PC-9 (cell line): Measurements from ENCODE around the gene REPS1. TPM values are rescaled to one million over a fixed set of nuclear protein-coding genes. Genes with fewer than 3 reads are reported as not detected.

ENCODE experiments used
- BruUV-seq: library from RNA; stranded (reverse); fragments of 400-500 nt; replicated peaks from 2 replicates; lab custom pipeline; 2021; lab: Mats Ljungman, UMichigan
- CTCF ChIA-PET: fragments of 300-600 bp; sonication (Branson Sonifier 250); formaldehyde crosslinking; loops from one replicate; lab custom pipeline; 2022; ENCODE audit warnings: antibody characterized with exemption; lab: Charles Lee
- POLR2A ChIA-PET: fragments of 300-600 bp; sonication (Branson Sonifier 250); formaldehyde crosslinking; loops from one replicate; lab custom pipeline; 2022; ENCODE audit warnings: antibody characterized with exemption; ENCODE audit not compliant: unreplicated experiment; lab: Charles Lee
- DNase-seq, 2 experiments: peaks; one replicate each; pipeline versions ENCODE4 v3.0.0 to v3.0.0-alpha.2; 2015 to 2022; ENCODE audit warnings: mixed read lengths in 1 of 2
- H2AFZ ChIP-seq: fragments of 200-600 bp; sonication (generic); 2 replicates; pipeline ENCODE4 v1.8.1; 2017; ENCODE audit warnings: antibody characterized with exemption
- H3F3A ChIP-seq: fragments of 200-600 bp; sonication (generic); 2 replicates; pipeline ENCODE4 v1.8.1; 2017; ENCODE audit warnings: antibody characterized with exemption, mild to moderate bottlenecking, low read depth; ENCODE audit not compliant: insufficient read depth
- H3K27ac ChIP-seq: fragments of 200-600 bp; sonication (generic); 2 replicates; pipeline ENCODE4 v1.6.1; 2016; ENCODE audit warnings: mixed run types
- H3K27me3 ChIP-seq: fragments of 200-600 bp; sonication (generic); 2 replicates; pipeline ENCODE4 v1.6.1; 2016; ENCODE audit warnings: low read depth, mixed run types; ENCODE audit not compliant: insufficient read depth
- H3K36me3 ChIP-seq: fragments of 200-600 bp; sonication (generic); 2 replicates; pipeline ENCODE4 v1.6.1; 2016; ENCODE audit warnings: low read depth, mixed run types
- H3K4me1 ChIP-seq: fragments of 200-600 bp; sonication (generic); replicated peaks from 2 replicates; pipeline ENCODE4 v1.6.1; 2016; ENCODE audit warnings: mixed run types; ENCODE audit not compliant: insufficient read depth
- H3K4me2 ChIP-seq: fragments of 200-600 bp; sonication (generic); 2 replicates; pipeline ENCODE4 v1.6.1; 2017; ENCODE audit warnings: mixed run types
- H3K4me3 ChIP-seq: fragments of 200-600 bp; sonication (generic); 2 replicates; pipeline ENCODE4 v1.6.1; 2016; ENCODE audit warnings: mixed run types
- H3K79me2 ChIP-seq: fragments of 200-600 bp; sonication (generic); 2 replicates; pipeline ENCODE4 v1.6.1; 2017; ENCODE audit warnings: low read depth, mixed run types
- H3K9me2 ChIP-seq: fragments of 200-600 bp; sonication (generic); 2 replicates; pipeline ENCODE4 v1.8.1; 2017; ENCODE audit warnings: mild to moderate bottlenecking; ENCODE audit not compliant: insufficient read depth
- H3K9me3 ChIP-seq: fragments of 200-600 bp; sonication (generic); 2 replicates; pipeline ENCODE4 v1.8.1; 2016; ENCODE audit warnings: low read depth; ENCODE audit not compliant: insufficient read depth
- H4K20me1 ChIP-seq: fragments of 200-600 bp; sonication (generic); 2 replicates; pipeline ENCODE4 v1.8.1; 2017; ENCODE audit not compliant: insufficient read depth
- CTCF ChIP-seq: fragments of 200-600 bp; sonication (generic); conservative IDR thresholded peaks from 2 replicates; pipeline ENCODE4 v1.6.1; 2017; ENCODE audit warnings: mixed run types, antibody characterized with exemption, mild to moderate bottlenecking, moderate library complexity
- EZH2 ChIP-seq: fragments of 200-600 bp; sonication (generic); IDR thresholded peaks from 2 replicates; pipeline ENCODE4 v1.8.0; 2017; ENCODE audit warnings: antibody characterized with exemption, low read depth
- intact Hi-C: fragments of 100-400 bp; cut with micrococcal nuclease; formaldehyde crosslinking; loops from one replicate; pipeline ENCODE4 v1.10.0; 2022; ENCODE audit not compliant: unreplicated experiment
- total RNA-seq: library from RNA; stranded (reverse); gene quantifications from 2 replicates; pipeline ENCODE4 v1.2.3, GENCODE V29; 2021

REPS1 gene
- total RNA-seq, 1 experiment from 2014 or later = 39.6 TPM

- H3K9me2 ChIP-seq = no peaks in the 10 kb centered on the region
- no peaks in the 10 kb centered on the region for H3K9me3 ChIP-seq
- no TSS peak for BruUV-seq
- H3K36me3 ChIP-seq = no peaks in the 10 kb centered on the region
- H3F3A ChIP-seq = no peaks in the 10 kb centered on the region
- H3K4me2 ChIP-seq = no peak overlapping the region
- no peak overlapping the region for H3K4me3 ChIP-seq
- no peaks in the 10 kb centered on the region for H3K27me3 ChIP-seq
- DNase-seq = no peak
- TF ChIP-seq CTCF (no peak), EZH2 (no peak)
- no peak overlapping the region for H3K27ac ChIP-seq
- intact Hi-C loops = no loop called here
- H3K79me2 ChIP-seq = peaks cover 14% of the 10 kb centered on the region
- peaks cover 2% of the 10 kb centered on the region; the same call in 1 of the 2 replicates for H4K20me1 ChIP-seq
- ChIA-PET CTCF (no interaction called here), POLR2A (interaction anchor here (0.6 kb wide), 1 partner anchor 1324 kb away, joined by 7 read pairs; no protein-coding TSS in a partner anchor)
- no peak overlapping the region for H2AFZ ChIP-seq
- H3K4me1 ChIP-seq = peaks cover 31% of the 10 kb centered on the region
Observed at GRCh38 chr6:138991206-138991605, 3.2 kb upstream of the REPS1 start.

GRCh38 chr6:138989098-138989983 is 1.3 kb upstream of the REPS1 start:
- intact Hi-C loops = loop anchor here (2.0 kb wide), 1 partner anchor 39 kb away; the partner anchor contains the start of gene ABRACL
- ChIA-PET POLR2A (no interaction called here), CTCF (interaction anchor here (0.6 kb wide), 1 partner anchor 91 kb away, joined by 3 read pairs; no protein-coding TSS in a partner anchor)
- H3K9me2 ChIP-seq = no peaks in the 10 kb centered on the region
- no peak overlapping the region for H3K4me3 ChIP-seq
- H3K27me3 ChIP-seq = no peaks in the 10 kb centered on the region
- H3K36me3 ChIP-seq = no peaks in the 10 kb centered on the region
- TF ChIP-seq CTCF (no peak), EZH2 (no peak)
- peaks cover 20% of the 10 kb centered on the region; the same call in 1 of the 2 replicates for H4K20me1 ChIP-seq
- H3K4me2 ChIP-seq = peak overlapping the region; percentile 87; the same call in 1 of the 2 replicates
- H2AFZ ChIP-seq = no peak overlapping the region
- H3K9me3 ChIP-seq = no peaks in the 10 kb centered on the region
- DNase-seq = no peak
- peaks cover 33% of the 10 kb centered on the region for H3K79me2 ChIP-seq
- peaks cover 8% of the 10 kb centered on the region; the same call in 1 of the 2 replicates for H3F3A ChIP-seq
- no peak overlapping the region; the same call in 1 of the 2 replicates for H3K27ac ChIP-seq
- peaks cover 50% of the 10 kb centered on the region for H3K4me1 ChIP-seq
- BruUV-seq = no TSS peak

GRCh38 chr6:138988469-138988834 is 399 bp upstream of the REPS1 start:
- H3K4me3 ChIP-seq = peak overlapping the region; percentile 77
- H3K27me3 ChIP-seq = no peaks in the 10 kb centered on the region
- H3K9me2 ChIP-seq = no peaks in the 10 kb centered on the region
- H3K79me2 ChIP-seq = peaks cover 42% of the 10 kb centered on the region
- peaks cover 27% of the 10 kb centered on the region; the same call in 1 of the 2 replicates for H4K20me1 ChIP-seq
- no peaks in the 10 kb centered on the region for H3K9me3 ChIP-seq
- POLR2A ChIA-PET = no interaction called here
- TF ChIP-seq EZH2 (no peak), CTCF (peak; percentile 10; the same call in 1 of the 2 replicates)
- intact Hi-C loops = loop anchor here (1.0 to 2.0 kb wide), 2 partner anchors 40 to 171 kb away; partner anchors contain the start of gene ABRACL
- H3K27ac ChIP-seq = peak overlapping the region; percentile 70
- H2AFZ ChIP-seq = peak overlapping the region; percentile 90
- H3K4me2 ChIP-seq = peak overlapping the region; percentile 87
- DNase-seq = no peak
- BruUV-seq = TSS peak; percentile 19
- peaks cover 48% of the 10 kb centered on the region for H3K4me1 ChIP-seq
- CTCF ChIA-PET = no interaction called here
- peaks cover 8% of the 10 kb centered on the region; the same call in 1 of the 2 replicates for H3F3A ChIP-seq
- no peaks in the 10 kb centered on the region for H3K36me3 ChIP-seq
